GM18505 (cell line): ENCODE results near the gene TNF.

Experiments used
- ATAC-seq: cut with Tn5 transposase; IDR thresholded peaks from one replicate; pipeline ENCODE4 v1.9.1; 2021; ENCODE audit not compliant: unreplicated experiment
- POLR2A ChIP-seq: IDR thresholded peaks from 4 replicates; pipeline ENCODE4 v1.6.1; 2011; ENCODE audit warnings: borderline replicate concordance; ENCODE audit not compliant: insufficient read depth, insufficient read length; ENCODE audit errors: extremely low read depth

TNF gene

GRCh38 chr6:31621320-31621939 lies 46.1 kb downstream of the TNF start:
- no peak for ATAC-seq
- TF ChIP-seq POLR2A = no peak

GRCh38 chr6:31621991-31622390 lies 46.6 kb downstream of the TNF start:
- TF ChIP-seq POLR2A = no peak
- ATAC-seq = no peak

- TF ChIP-seq POLR2A = no peak
- ATAC-seq = no peak
These were observed 47.3 kb downstream of the TNF start for GRCh38 chr6:31622684-31623091.

- no peak for TF ChIP-seq POLR2A
- no peak for ATAC-seq
These were observed 48.7 kb downstream of the TNF start for GRCh38 chr6:31624070-31624469.

- TF ChIP-seq POLR2A = no peak
- no peak for ATAC-seq
These were observed 51.6 kb downstream of the TNF start for GRCh38 chr6:31626952-31627351.

GRCh38 chr6:31627690-31628287 lies 52.4 kb downstream of the TNF start:
- ATAC-seq = no peak
- peak; percentile 32 for TF ChIP-seq POLR2A
